GM21529 (cell line): Measurements from ENCODE around the gene SCT.

ENCODE experiments used
- ATAC-seq: cut with Tn5 transposase; IDR thresholded peaks from one replicate; pipeline ENCODE4 v1.9.1; 2021; ENCODE audit not compliant: unreplicated experiment

The SCT gene

GRCh38 chr11:623349-623869 is 3.6 kb downstream of the SCT start:
- ATAC-seq, result no peak

DNA sequence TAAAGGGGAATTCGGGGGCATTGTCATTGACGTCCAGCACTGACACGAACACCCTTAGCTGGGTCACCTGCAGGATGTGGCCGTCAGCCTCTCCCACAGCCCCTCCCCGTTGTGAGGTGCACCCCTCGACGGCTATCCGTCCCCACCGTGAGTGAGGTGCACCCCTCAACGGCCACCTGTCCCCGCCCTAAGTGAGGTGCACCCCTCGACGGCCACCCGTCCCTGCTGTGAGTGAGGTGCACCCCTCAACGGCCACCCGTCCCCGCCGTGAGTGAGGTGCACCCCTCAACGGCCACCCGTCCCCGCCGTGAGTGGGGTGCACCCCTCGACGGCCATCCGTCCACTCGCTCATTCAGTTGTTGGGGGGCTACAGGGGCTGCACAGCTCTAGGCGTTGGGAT is 5.1 kb downstream of the SCT start:
- ATAC-seq, result no peak

DNA sequence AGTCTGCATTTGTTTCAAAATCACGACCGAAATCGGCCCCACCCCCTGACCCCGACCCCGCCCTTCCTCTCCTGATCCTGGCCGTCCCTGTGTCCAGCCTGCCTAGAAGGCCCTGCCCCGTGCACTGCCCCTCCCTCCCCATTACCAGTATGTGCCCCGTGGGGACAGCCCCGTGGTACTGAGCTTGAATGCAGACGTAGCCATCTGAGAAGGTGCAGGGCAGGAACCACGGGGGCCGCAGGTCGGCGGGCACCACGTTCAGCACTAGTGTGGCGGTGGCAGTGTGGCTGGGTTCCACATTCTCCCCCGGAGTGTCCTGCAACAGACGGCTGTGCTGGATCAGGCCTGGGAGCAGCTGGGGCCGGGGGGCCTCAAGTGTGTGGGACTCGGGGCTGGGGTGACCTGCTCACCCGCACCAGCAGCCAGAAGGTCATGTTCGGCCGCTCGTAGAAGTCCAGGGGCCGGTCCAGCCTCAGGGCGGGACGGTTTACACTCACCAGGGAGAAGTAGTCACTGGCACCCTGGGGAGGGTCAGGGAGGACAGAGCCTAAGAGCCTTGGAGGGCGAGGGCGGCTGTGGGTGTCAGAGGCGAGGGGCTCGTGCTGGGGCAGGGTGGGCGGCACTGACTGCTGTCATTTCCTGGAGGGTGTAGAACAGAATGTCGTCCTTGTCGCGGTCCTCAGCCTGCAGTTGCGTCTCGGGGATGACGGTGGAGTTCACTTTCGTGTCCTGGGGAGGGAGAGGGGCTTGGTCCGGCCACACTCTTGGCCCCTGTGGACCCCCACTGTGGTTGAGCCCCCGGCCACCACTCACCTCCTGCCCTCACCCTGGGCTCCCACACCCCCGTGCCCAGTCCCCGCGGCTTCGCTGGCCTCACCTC is 5.8 kb downstream of the SCT start:
- ATAC-seq, result no peak

GRCh38 chr11:620201-620600 is 6.8 kb downstream of the SCT start:
- ATAC-seq, result no peak

- ATAC-seq, result no peak
These were observed 7.3 kb downstream of the SCT start for GRCh38 chr11:619628-620050.

DNA sequence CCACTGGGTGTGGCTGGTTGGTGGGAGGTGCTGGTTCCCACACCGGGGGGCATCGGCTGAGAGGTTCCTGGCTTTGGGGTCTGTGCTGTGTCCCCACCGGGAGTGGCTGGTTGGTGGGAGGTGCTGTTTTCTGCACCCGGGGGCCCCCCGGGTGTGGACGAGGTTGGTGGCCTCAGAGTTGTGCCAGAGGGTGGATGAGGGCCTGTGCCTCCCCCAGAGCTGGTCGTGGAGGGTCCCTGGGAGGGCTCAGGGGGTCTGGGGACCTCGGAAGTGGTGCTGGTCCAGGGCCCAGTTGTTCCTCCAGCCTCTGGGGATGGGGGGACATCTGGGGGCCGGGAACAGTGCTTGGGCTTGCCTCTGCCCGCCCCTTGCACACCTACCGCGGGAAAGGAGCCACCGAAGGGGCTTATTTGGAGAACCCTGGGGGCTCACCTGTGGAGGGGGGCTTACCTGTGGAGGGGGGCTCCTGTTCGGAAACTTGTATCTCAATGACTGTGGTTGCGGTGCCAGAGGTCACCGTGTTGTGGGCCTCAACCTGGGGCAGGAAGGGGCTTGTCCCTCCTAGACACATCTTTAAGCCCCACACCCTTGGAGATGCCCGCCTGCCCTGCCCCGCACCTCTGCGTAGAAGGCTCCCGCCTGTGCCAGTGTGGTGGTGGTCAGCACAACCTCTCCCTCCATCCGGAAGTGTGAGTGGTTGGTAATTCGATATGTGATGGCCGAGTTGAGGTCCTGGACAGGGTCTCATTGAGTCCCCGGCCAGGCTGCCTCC is 7.9 kb downstream of the SCT start:
- ATAC-seq, result no peak

- no peak for ATAC-seq
These were observed 8.9 kb downstream of the SCT start for GRCh38 chr11:617912-618682.

DNA sequence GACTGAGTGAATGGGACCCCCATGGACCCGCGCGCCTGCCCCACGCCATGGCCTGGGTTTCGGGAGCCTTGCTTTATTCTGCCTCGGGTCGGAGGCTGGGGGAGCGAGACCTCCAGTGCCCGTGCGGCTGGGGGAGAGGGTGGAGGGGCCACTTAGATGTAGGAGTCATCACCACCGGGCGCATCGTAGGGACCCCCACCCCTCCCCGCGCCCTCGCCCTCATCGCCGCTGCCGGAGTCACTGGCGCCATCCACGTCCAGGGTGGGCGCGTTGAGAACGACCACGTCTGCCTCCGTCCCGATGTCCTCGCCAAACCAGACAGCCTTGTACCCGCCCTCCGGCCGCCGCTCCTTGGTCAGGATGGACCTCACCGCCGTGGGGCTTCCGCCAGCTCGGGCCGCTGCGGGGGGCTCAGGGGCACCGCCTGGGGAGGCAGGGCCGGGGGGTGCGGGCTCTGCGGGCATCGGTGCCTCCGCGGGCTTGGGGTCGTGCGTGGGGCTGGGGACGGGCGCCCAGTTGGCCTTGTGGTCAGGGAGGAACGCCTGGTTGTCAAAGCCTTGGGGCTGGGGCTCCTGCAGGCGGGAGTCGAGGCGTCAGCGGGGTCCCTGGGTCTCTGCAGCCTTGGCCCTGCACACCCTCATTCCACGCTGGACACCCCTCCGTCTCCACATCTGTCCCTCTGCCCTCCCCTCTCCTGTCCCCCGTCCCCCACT is 9.6 kb downstream of the SCT start:
- no peak for ATAC-seq

DNA sequence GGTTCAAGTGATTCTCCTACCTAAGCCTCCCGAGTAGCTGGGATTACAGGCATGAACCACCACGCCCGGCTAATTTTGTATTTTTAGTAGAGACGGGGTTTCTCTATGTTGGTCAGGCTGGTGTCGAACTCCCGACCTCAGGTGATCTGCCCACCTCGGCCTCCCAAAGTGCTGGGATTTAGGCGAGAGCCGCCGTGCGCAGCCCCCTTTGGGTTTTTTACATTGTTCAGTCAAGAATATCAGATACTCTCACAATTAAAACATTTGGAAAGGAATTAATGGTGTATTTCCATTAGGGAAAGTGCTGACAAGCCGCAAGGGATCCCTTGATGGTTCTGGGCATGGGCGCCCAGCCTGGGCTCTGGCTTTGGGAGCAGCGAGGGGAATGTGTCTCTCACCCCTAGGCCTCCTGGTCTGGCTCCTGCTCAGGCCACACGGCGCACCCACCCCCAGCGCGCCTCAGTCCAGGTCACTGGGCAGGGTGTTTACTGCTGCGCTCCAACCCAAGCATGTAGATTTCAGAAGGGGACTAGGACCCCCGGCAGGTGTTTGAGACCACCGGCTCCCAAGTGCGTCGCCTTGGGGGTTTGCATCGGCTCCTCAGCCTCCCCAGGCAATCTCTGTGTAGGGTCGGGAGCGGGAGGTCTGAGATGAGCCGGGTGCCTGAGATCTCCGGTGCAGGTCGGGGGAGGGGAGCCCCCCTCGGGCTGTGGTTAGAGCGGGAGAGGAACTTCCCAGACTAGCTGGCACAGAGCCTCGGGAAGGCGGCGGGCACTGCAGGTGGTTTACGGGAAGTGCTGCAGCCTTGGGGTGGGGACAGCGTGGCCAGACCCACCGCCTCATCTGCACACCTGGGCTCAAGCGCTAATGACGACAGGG is 10.4 kb downstream of the SCT start:
- ATAC-seq, result no peak

DNA sequence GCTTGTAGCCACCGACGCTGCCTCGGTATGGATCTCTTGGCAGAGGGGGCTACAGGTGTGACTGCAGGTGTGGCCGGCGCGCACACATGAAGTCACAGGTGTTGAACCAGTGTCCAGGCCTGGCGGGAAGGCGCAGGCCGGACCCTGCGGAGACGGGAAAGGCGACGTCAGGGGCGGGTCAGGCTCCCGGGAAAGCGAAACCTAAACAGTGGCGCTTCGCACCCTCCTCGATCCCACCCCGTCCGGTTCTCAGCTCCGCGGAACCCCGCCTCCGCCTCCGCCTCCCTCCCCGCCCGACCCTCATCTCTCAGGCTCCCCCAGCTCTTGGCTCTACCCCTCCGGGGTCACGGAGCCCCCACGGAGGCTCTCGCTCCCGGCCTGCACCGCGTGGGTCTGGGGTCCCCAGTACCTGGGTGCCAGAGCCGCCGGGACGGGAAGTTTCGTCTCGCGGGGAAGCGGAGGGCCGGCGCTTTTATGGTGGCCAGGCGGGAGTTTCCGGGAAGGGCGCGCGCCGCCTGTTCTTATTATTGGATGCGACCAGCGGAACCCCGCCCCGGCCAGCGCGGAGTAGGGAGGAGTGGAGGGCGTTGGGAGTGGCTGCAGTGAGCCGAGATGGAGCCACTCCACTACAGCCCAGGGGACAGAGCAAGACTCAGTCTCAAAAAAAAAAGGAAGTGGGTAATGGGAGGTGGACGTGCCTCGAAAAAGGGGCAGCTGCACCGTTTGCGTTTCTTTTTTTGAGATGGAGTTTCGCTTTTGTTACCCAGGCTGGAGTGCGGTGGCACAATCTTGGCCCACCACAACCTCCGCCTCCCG is 11.3 kb downstream of the SCT start, which contains the start of gene IRF7:
Gene IRF7 (minus strand): TSS at position 447 of the 816 bp plus-strand sequence. CDS start 586 bp downstream, outside the sequence.
- peak; percentile 87 for ATAC-seq

- peak; percentile 2 for ATAC-seq
These were observed 12.1 kb downstream of the SCT start for GRCh38 chr11:614623-615503.

GRCh38 chr11:614021-614622 is 12.9 kb downstream of the SCT start:
- ATAC-seq, result no peak

GRCh38 chr11:613369-613968 is 13.5 kb downstream of the SCT start:
- ATAC-seq, result no peak

GRCh38 chr11:612961-613300 is 14.1 kb downstream of the SCT start:
- no peak for ATAC-seq

GRCh38 chr11:612201-612960 is 14.6 kb downstream of the SCT start:
- ATAC-seq, result no peak
